ENCODE data around the gene EIF2D.
"Not testable (repeated sequence)": the region's sequence is repeated elsewhere in the genome, so short reads cannot be mapped to it uniquely, and the experiment has no call there.

Gene EIF2D

GRCh38 chr1:206635080-206635977 is 23.1 kb upstream of the EIF2D start, which contains the start of gene DYRK3:
Gene DYRK3, plus strand, starts transcription at chr1:206635536. Its CDS starts 168 bp downstream, at chr1:206635704.
- DNase-seq (ENCODE audit: low read depth in 3 of 3), result peak; percentile 82 to 87 (median 87)

- DNase-seq (ENCODE audit: low read depth in 3 of 3), result peak; percentile 54 to 62 (median 56)
Observed at GRCh38 chr1:206634365-206635079, 22.3 kb upstream of the EIF2D start.

- no peak for DNase-seq (ENCODE audit: low read depth in 3 of 3)
Observed at GRCh38 chr1:206633708-206634121, 21.4 kb upstream of the EIF2D start.

GRCh38 chr1:206631085-206631509 is 18.8 kb upstream of the EIF2D start:
- no peak for DNase-seq (ENCODE audit: low read depth in 3 of 3)

- no peak for DNase-seq (ENCODE audit: low read depth in 3 of 3)
Observed at GRCh38 chr1:206628916-206629315, 16.7 kb upstream of the EIF2D start.

- DNase-seq (ENCODE audit: low read depth in 3 of 3), result not testable (repeated sequence)
Observed at GRCh38 chr1:206626396-206626795, 14.1 kb upstream of the EIF2D start.

GRCh38 chr1:206609229-206609991 is 2.9 kb downstream of the EIF2D start:
- DNase-seq (ENCODE audit: low read depth in 3 of 3), result no peak

GRCh38 chr1:206608108-206608698 is 4.1 kb downstream of the EIF2D start:
- DNase-seq (ENCODE audit: low read depth in 3 of 3), result peak in 2 of 3 experiments; percentile 11 to 40

- no peak for DNase-seq (ENCODE audit: low read depth in 3 of 3)
Observed at GRCh38 chr1:206606867-206607266, 5.4 kb downstream of the EIF2D start.

GRCh38 chr1:206604861-206605260 is 7.4 kb downstream of the EIF2D start:
- no peak for DNase-seq (ENCODE audit: low read depth in 3 of 3)

GRCh38 chr1:206600527-206600926 is 11.7 kb downstream of the EIF2D start:
- DNase-seq (ENCODE audit: low read depth in 3 of 3), result no peak

GRCh38 chr1:206596319-206596666 is 16.0 kb downstream of the EIF2D start:
- no peak for DNase-seq (ENCODE audit: low read depth in 3 of 3)

GRCh38 chr1:206595581-206596318 is 16.5 kb downstream of the EIF2D start:
- DNase-seq (ENCODE audit: low read depth in 3 of 3), result no peak

- no peak for DNase-seq (ENCODE audit: low read depth in 3 of 3)
Observed at GRCh38 chr1:206593351-206593925, 18.8 kb downstream of the EIF2D start.

- no peak for DNase-seq (ENCODE audit: low read depth in 3 of 3)
Observed at GRCh38 chr1:206591696-206592095, 20.6 kb downstream of the EIF2D start.

- no peak for DNase-seq (ENCODE audit: low read depth in 3 of 3)
Observed at GRCh38 chr1:206591226-206591625, 21.0 kb downstream of the EIF2D start.

GRCh38 chr1:206590025-206590758 is 22.1 kb downstream of the EIF2D start:
- peak in 2 of 3 experiments; percentile 48 to 55 for DNase-seq (ENCODE audit: low read depth in 3 of 3)

GRCh38 chr1:206589206-206589605 is 23.1 kb downstream of the EIF2D start:
- DNase-seq (ENCODE audit: low read depth in 3 of 3), result no peak

- DNase-seq (ENCODE audit: low read depth in 3 of 3), result no peak
Observed at GRCh38 chr1:206588492-206588891, 23.8 kb downstream of the EIF2D start.

GRCh38 chr1:206587904-206588303 is 24.4 kb downstream of the EIF2D start:
- DNase-seq (ENCODE audit: low read depth in 3 of 3), result no peak
